HG03060 (cell line): ENCODE measurements around the gene PIK3CB.
"Not testable (repeated sequence)": the region's sequence is repeated elsewhere in the genome, so short reads cannot be mapped to it uniquely, and the experiment has no call there.

Source experiments
- ATAC-seq: cut with Tn5 transposase; IDR thresholded peaks from one replicate; pipeline ENCODE4 v1.9.1; 2021; ENCODE audit warnings: low read depth, moderate number of reproducible peaks; ENCODE audit not compliant: unreplicated experiment

The PIK3CB gene

GRCh38 chr3:138809500-138810256, 25.1 kb downstream of the PIK3CB start:
- ATAC-seq, result no peak

- ATAC-seq, result no peak
Measured at GRCh38 chr3:138806376-138807080, 28.2 kb downstream of the PIK3CB start.

- no peak for ATAC-seq
Measured at GRCh38 chr3:138803006-138803653, 31.6 kb downstream of the PIK3CB start.

- not testable (repeated sequence) for ATAC-seq
Measured at GRCh38 chr3:138802223-138802622, 32.5 kb downstream of the PIK3CB start.

DNA sequence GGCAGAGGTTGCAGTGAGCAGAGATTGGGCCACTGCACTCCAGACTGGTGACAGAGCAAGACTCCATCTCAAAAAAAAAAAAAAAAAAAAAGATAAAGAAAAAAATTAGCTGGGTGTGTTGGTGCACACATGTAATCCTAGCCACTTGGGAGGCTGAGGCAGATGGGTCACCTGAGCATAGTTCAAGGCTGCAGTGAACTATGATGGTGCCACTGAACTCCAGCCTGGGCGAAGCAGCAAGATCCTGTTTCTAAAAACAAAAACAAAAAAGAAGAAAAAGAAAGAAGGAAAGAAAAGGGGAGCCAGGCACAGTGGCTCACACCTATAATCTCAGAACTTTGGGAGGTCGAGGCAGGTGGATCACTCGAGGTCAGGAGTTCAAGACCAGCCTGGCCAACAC, 32.9 kb downstream of the PIK3CB start:
- ATAC-seq, result no peak

GRCh38 chr3:138800248-138800647, 34.5 kb downstream of the PIK3CB start:
- ATAC-seq, result no peak

GRCh38 chr3:138799822-138800221, 34.9 kb downstream of the PIK3CB start:
- no peak for ATAC-seq

DNA sequence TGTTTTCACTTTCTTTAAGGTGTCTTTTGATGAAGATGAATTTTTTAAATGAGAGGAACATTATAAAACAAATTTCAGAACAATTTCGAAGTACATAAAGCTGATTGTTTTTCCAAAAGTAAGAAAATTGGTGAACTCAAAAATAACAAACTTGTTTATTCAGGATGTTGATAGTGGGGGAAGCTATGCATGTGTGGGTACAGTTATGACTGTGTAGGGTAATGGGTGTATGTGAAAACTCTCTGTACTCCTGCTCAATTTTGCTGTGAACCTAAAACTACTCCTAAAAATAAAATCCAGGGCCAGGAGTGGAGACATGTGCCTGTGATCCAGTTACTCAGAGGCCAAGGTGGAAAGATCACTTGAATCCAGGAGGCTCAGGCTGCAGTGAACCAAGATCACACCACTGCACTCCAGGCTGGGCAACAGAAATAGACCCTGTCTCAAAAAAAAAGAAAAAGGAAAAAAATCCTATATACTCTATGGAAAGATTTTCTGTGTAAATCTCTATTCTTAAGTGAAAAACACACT, 37.2 kb downstream of the PIK3CB start:
- ATAC-seq, result no peak

GRCh38 chr3:138796761-138797160, 38.0 kb downstream of the PIK3CB start:
- no peak for ATAC-seq

DNA sequence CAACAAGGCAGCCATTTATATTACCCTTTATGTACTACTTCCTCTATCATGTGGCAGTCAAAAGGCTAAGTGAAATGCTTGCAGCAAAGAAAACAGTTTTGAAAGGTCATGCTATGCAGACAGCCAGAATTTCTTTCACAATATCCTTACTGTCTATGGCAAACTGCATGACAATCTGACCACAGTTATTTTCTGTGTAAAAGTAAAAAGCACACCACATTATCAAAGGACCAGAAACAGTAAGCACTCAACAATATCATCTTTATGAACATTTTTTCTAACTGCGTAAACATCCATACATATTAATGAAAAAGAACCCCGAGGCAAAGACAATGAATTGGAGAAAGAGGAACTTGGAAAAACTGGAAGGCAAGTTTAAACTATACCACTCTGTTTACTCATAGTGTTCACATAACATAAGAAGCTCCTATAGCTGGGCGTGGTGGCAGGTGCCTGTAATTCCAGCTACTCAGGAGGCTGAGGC, 47.9 kb downstream of the PIK3CB start:
- no peak for ATAC-seq

DNA sequence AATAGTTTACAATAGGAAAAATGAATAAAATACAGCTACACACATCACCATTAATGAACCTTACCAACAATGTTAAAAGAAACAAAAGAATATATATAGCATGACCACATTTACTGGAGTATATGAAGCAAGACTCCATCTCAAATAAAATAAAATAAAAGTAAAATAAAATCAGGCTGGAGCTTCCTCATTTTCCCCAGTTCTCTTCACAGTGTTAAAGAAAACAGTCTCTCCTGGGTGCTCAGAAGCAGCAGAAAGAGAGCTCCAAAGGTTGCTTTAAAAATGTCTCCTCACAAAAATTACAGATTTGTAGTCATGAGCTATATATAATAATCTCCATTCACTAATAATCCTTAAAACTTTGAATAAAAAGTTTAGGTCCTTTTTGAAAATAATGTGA, 48.8 kb downstream of the PIK3CB start:
- ATAC-seq, result no peak

GRCh38 chr3:138785362-138785857, 49.3 kb downstream of the PIK3CB start:
- not testable (repeated sequence) for ATAC-seq

DNA sequence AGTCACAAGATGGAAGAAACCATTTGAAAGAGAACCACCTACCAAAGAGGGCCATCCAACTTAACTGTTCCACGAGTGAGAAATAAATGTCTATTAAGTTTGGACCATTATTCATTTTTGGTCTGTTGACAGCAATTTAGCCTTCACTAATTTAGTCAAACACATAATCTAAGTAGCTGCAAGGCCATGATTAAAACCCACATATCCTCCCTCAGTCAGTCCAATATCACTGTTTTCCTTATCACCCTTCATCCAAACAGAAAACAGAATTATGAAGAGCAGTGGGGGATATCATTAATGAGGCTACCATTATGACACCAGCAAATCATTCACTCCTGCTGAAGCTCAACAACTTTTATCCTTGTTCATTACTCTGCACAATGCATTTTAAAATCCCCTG, 52.0 kb downstream of the PIK3CB start:
- no peak for ATAC-seq

GRCh38 chr3:138781012-138781470, 53.7 kb downstream of the PIK3CB start:
- ATAC-seq, result no peak

DNA sequence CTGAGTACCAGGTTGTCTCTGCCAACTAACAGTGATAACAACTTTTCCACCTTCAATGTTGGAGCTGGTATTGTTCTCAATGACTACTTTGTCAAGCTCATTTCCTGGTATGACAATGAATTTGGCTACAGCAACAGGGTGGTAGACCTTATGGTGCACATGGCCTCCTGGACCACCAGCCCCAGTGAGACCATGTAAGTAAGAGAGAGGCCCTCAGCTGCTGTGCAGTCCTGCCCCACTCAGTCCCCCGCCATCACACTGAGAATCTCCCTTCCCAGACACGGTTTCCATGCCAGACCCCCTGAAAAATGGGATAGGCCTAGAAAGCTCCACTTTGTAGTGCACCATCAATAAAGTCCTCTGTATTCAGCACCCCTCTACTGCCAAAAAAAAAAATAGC, 56.1 kb downstream of the PIK3CB start:
- no peak for ATAC-seq

DNA sequence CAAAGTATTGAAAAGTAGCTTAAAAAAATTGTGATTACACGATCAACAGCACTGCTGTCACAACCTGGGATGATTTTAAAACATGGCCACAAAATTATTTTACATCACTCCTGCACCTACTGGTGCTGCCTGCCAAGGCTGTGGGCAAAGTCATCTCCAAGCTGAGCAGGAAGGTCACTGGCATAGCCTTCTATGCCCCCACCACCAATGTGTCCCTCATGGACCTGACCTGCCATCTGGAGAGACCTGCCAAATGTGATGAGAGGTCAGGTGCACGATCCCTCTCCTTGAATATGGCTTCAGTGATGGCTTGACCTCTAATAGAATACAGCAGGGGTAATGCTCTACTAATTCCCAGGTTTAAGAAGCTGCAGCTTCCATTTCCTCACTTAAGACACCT, 57.8 kb downstream of the PIK3CB start:
- ATAC-seq, result no peak

GRCh38 chr3:138775254-138775595, 59.5 kb downstream of the PIK3CB start:
- ATAC-seq, result no peak

DNA sequence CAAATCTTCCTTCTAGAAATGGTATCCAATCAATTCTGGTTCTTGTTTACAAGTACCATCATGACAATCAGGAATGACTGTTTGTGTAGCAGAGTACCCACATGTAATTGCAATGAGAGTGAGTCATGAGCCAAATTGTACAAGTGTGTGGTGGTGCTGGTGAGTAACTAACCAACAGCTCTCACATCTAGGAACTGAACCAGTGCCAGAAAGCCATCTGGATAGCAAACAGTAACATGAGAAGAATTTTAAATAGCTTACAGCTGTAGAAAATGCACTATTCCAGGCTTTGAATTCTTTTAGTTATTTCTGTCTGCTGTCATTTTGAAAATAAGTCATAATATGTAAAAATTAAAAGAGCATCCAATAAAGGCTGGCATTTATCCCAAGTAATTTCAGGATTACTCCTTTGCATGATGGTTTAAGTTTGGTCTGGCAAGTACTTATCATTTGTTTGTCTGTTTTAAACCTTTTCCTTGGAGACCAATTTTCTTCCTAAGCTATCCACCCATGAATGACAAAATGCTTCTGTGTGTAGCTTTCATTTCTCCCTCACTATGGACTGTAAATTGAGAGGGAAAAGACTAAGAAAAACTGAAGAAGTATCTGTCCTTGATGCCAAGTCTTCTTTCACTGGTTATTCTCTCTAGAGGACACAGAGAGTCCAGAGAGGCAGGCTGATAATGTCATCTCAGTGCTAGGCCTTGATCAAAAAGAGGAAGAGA, 60.0 kb downstream of the PIK3CB start:
- ATAC-seq, result peak; percentile 79

DNA sequence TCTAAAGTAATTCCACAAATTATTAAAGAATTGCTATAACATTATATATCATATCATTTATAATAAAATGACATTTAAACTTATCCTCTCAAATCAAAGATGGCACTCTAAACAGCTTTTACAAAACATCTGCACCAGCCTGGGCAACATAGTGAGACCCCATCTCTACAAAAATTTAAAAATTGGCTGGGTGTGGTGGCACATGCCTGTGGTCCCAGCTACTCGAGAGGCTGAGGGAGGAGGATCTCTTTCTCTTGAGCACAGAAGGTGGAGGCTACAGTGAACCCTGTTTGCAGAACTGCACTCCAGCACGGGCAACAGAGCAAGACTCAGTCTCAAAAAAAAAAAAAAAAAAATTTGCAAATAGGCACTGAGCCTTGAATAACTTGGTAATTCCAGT, 63.1 kb downstream of the PIK3CB start:
- no peak for ATAC-seq

GRCh38 chr3:138769616-138770015, 65.1 kb downstream of the PIK3CB start:
- no peak for ATAC-seq
